22Rv1 (cell line): Measurements from ENCODE around the gene ASB12.

Source experiments
- ZFX ChIP-seq: fragments of 450-650 bp; IDR thresholded peaks from 2 replicates; pipeline ENCODE4 v1.6.1; 2017; ENCODE audit warnings: antibody characterized with exemption, borderline replicate concordance
- TF ChIP-seq, protein P1 (sequence below): fragments of 450-650 bp; IDR thresholded peaks from 2 replicates; pipeline ENCODE4 v1.5.1; 2017; ENCODE audit warnings: mild to moderate bottlenecking

GRCh38 chrX:64229154-64229553 is 1.3 kb downstream of the ASB12 start:
- TF ChIP-seq, protein P1, sequence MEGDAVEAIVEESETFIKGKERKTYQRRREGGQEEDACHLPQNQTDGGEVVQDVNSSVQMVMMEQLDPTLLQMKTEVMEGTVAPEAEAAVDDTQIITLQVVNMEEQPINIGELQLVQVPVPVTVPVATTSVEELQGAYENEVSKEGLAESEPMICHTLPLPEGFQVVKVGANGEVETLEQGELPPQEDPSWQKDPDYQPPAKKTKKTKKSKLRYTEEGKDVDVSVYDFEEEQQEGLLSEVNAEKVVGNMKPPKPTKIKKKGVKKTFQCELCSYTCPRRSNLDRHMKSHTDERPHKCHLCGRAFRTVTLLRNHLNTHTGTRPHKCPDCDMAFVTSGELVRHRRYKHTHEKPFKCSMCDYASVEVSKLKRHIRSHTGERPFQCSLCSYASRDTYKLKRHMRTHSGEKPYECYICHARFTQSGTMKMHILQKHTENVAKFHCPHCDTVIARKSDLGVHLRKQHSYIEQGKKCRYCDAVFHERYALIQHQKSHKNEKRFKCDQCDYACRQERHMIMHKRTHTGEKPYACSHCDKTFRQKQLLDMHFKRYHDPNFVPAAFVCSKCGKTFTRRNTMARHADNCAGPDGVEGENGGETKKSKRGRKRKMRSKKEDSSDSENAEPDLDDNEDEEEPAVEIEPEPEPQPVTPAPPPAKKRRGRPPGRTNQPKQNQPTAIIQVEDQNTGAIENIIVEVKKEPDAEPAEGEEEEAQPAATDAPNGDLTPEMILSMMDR: no peak
- no peak for TF ChIP-seq ZFX
